ENCODE measurements around the gene PDE9A.
A peak's percentile ranks its signal among the peaks of the same experiment; 100 is the strongest.
"Not testable (repeated sequence)": the region's sequence is repeated elsewhere in the genome, so short reads cannot be mapped to it uniquely, and the experiment has no call there.

The PDE9A gene

DNA sequence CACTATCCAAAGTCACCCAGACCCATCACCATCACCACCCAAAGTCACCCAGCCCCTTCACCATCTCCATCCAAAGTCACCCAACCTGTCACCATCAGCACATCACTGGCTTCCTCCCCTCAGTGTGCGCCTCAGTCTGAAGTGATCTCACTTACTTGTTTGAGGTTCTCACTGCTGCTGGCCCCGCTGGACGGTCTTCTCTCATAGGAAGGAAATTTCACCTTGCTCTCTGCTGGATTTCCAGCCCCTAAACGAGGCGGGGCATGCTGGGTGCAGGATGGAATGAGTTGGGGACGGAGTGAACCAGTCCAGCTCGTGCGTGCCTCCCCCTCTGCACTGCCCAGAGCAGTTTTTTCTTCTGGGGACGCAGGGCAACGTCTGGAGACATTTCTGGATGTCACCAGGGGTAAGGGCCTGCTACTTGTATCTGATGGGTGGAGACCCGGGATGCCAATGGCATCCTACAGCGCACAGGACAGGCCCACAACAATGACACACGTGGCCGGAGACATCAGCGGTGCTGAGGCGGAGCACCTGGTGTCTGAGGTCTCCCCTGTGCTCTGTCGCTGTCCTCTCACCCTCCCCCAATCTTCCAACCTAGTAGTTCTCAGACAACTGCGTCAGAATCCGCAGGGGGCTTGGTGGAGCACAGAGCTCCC is 38.6 kb downstream of the PDE9A start:
- DNase-seq: no peak

DNA sequence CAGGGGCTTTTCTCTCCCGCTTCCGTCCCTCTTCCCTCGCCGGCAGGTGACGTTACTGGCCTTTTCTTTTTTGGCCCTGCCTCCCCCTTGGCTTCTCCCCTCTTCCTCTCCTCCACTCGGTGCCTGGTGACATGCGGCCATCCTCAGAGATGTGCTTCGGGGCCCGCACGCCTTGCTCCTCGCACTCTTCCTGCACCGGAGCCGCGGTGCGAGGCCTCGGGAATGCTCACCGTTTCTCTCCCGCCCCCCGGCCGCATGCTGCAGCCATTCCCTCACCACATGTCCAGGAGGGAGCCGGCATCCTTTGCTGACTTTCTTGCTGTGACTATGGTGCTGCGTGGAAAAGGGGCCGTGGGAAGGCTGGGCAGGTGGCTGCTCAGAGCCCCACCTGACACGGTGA is 39.3 kb downstream of the PDE9A start:
- no peak for DNase-seq

- DNase-seq: no peak
Measured at GRCh38 chr21:42694751-42695696, 41.6 kb downstream of the PDE9A start.

GRCh38 chr21:42695697-42696380 is 42.4 kb downstream of the PDE9A start:
- DNase-seq: no peak

- no peak for DNase-seq
Measured at GRCh38 chr21:42696501-42697040, 43.1 kb downstream of the PDE9A start.

DNA sequence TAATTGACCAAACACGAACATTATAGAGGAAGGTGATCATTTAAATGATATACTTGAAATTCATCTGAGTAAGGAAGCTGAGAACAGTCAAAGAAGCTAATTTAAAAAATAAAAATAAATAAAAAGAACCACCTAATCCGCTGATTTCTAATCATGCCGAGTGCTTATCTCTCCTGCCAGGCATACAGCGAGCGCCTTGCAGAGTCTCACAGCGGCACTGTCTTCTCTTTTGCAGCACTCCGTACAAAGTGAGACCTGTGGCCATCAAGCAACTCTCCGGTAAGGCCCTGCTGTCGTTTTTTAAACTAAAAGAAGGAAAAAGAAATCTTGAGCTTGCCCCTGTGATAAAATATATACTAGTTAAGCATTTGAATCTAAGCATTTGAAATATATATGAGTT is 45.3 kb downstream of the PDE9A start:
- no peak for DNase-seq

DNA sequence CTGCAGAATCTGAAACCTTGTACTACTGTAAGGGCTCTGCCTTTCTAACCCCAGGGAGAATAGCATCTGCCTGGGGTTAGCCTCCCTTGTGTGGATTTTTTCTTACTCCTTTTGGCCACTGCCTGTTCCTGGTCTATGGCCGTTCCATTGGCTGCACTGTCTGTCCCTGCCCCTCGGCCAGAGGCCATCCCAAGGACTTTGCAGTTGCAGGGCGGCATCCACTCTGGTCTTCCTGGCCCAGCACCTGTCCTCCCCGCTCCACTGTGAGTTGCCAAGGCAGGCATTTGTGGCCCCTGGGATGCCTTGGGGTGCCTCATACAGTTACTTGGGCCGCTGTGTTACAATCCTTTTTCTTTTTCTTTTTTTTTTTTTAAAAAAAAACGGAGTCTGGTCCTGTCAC is 45.8 kb downstream of the PDE9A start:
- DNase-seq: no peak

GRCh38 chr21:42701706-42702456 is 48.5 kb downstream of the PDE9A start:
- no peak for DNase-seq

DNA sequence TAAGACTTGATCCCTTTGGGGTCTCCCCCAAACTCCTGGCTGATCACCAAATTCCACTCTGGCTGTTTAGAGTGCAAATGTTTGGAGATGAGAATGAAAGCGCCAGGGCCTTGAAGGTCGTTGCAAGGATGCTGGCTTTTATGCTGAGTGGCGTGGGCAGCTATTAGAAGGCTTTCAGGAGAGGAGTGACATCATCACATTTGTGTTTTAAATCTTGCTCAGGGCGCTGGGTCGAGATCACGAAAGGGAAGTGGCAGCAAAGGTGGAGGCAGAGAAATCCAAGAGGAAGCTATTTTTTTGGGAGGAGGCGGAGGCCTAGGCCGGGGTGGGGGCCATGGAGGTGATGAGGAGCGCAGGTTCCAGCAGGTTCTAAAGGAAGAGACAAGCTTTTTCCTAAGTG is 49.3 kb downstream of the PDE9A start:
- no peak for DNase-seq

- no peak for DNase-seq
Measured at GRCh38 chr21:42703136-42703908, 49.9 kb downstream of the PDE9A start.

DNA sequence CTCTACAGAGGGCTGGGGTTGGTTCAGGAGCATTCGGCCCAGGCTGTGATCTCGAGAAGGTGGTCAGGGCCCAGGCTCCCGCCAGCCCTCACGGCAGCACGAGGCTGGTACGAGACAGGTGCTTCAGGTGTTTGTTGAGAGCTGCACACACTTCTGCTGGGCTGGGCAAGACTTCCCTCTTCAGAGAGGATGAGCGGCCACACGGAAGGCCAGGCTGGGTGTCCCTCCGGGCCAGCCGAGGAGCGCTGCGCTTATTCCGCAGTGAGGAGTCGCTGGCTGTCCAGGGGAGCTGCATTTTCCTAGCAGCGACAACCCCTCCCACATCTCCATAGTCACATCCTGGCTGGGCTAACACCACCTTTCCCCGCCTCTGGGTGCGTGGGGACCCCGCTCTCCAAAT is 50.5 kb downstream of the PDE9A start:
- DNase-seq: no peak

DNA sequence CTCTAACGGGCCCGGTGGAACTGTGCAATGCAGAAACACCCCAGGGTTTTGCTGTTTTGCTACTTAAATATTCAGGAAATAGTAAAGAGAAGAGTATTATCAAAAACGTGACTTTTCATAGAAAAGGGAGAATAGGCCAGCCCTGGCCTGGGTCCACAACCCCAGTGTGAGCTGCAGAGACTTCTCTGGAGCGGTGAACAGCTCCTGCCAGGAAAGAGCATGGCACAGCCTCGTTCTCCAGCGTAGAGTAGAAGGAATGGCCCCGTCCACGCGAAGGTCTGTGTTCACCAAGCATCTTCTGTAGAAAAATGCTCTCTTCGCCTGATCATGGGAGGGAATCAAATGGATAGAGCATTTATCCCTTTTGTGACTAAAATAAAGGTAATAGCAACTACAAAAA is 51.4 kb downstream of the PDE9A start:
- DNase-seq: no peak

DNA sequence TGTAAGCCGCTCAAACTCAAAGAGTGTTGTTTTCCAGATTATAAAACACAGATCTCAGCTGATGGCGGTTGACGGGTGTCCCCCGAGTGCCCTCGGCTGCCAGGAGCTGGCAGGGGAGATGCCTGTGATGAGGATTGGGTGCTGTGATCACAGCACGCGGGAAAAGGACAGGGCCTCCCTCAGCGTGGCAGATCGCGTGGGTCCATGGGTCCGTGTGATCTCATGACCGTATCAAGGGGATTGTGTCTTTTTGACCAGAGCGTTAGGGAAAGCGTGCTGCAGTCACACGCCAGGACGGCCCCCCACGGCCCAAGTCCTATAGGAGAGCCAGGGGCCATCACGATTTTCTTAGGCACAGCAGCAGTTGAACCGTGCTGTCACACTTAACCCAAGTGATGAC is 51.9 kb downstream of the PDE9A start:
- no peak for DNase-seq

DNA sequence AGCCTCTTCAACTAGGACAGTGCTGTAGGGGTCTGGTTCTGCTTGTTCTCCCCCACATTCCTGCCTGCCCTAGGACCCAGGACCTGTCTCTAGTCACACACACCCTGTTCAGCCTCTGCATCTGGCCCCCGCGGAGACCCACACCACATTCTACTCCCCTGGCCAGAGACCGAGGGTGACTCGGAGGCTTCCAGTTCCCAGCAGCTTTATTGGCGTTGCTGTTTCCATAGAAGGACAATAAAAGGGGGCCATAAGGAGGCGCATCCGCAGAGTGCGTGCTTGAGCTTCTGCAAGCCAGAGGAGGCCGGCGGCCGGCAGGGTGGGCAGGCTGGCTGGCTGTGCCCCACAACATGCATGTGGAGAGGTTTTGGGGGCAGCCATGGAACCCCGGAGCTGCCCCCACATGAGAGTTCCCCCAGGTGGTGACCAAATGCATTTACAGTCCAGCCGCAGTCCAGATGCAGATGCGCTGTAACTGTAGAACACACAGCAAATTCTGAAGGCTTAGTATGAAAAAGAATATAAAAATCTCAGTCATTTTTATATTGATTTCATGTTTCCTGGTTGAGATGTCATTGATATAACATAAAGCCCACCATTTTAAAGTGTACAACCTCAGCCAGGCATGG is 52.4 kb downstream of the PDE9A start:
- DNase-seq: no peak

DNA sequence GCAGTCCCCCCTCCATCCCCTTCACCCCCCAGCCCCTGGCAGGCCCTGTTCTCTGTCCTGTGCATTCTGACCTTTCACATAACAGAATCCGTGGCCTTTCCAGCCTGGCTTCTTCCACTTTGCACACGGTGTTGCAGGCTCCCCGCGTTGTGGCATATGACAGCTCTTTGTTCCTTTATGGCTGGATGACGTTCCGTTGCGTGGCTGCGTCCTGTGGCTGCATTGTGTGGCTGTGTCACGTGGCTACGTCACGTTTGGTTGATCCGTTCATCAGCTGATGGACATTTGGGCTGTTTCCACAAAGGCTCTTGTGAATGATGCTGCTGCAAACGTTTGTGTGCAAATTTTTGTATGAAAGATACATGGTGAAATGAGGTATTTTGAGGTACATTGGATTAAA is 53.3 kb downstream of the PDE9A start:
- DNase-seq: no peak

GRCh38 chr21:42707207-42707830 is 53.9 kb downstream of the PDE9A start:
- no peak for DNase-seq

- DNase-seq: no peak
Measured at GRCh38 chr21:42708107-42708506, 54.7 kb downstream of the PDE9A start.

- DNase-seq: not testable (repeated sequence)
Measured at GRCh38 chr21:42708916-42709315, 55.5 kb downstream of the PDE9A start.

- DNase-seq: peak; percentile 69
Measured at GRCh38 chr21:42711667-42712066, 58.2 kb downstream of the PDE9A start.

DNA sequence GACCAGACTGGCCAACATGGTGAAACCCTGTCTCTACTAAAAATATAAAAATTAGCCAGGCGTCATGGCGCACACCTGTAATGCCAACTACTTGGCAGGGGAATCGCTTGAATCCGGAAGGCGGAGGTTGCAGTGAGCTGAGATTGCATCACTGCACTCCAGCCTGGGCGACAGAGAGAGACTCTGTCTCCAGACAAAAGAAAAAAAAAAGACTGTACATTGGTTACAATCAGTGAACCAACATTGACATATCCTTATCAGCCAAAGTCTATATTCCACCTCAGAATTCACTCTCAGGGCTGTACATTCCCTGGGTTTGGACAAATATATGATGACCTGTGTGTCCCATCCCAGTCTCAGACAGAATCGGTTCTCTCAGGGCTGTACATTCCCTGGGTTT is 62.0 kb downstream of the PDE9A start:
- DNase-seq: not testable (repeated sequence)

DNA sequence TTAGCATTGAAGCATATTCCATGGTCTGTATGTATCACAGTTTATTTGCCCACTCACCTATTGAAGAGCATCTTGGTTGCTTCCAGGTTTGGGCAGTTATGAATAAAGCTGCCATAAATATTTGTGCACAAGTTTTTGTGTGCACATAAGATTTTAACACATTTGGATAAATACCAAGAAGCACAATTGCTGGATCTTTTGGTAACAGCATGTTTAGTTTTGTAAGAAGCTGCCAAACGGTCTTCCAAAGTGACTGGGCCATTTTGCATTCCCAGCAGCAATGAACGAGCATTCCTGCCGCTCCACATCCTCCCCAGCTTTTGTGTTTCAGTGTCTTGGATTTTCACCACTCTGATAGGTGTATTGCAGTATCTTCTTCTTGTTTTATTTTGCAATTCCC is 62.7 kb downstream of the PDE9A start:
- DNase-seq: no peak

All from eye (tissue), 1 donor.